ENCODE results near the gene NCAN.

Gene NCAN

GRCh38 chr19:19297759-19298158 lies 86.0 kb downstream of the NCAN start:
- no peak for DNase-seq

DNA sequence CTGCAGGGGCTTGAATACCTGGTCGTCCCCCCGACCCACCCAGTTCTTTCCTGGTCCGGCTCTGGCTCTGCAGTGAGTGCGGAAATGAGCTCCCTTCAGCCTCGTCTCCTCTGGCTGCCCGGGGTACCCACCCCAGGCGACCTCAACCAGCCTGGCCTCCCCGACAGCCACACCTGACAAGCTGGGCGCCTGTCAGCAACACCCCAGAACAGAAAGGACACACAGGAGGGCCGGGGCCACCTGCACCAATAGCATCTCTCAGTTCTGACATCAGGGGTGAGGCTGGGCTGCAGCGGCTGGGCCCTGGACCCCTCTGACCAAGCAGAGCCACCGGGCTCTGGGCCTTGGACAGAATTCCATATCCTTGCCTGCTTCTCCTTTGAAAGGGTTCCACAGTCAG lies 88.9 kb downstream of the NCAN start:
- DNase-seq: no peak

Measured in inflammatory macrophage treated with lipopolysaccharide for 1 hour (primary cell).